NCI-H82 treated with DMSO at 0.1 percent for 48 hours (cell line): Measurements from ENCODE around the gene OR4A16.

Experiments
- DNase-seq: peaks from one replicate; lab custom pipeline; 2025; ENCODE audit not compliant: unreplicated experiment; lab: John Stamatoyannopoulos, UW

The OR4A16 gene, protein sequence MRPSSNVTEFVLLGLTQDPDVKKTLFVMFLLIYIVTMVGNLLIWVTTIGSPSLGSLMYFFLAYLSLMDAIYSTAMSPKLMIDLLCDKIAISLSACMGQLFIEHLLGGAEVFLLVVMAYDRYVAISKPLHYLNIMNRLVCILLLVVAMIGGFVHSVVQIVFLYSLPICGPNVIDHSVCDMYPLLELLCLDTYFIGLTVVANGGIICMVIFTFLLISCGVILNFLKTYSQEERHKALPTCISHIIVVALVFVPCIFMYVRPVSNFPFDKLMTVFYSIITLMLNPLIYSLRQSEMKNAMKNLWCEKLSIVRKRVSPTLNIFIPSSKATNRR

GRCh38 chr11:55342901-55343300, at the start of gene OR4A16:
Gene OR4A16 (plus strand): TSS chr11:55343201. CDS start chr11:55343201, 0 bp downstream.
- no peak for DNase-seq

DNA sequence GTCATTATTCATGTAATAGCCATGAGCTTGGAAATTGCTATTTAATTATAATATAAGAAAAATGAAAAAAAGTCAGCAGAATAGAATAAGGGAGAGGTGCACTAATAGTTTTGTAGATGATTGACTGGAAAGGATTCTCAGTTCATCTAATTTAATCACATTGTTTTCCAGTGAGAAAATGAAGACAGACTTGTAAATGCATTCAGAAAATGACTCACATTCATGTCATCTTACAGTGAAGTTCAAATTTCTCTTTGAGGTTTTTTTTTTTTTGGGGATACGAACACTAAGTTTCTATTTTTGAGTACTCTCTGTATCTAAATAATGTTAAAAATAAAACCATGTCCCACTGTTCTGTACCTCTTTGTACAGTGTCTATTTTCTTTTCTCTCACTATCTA, 18.5 kb upstream of the OR4A16 start:
- no peak for DNase-seq

DNA sequence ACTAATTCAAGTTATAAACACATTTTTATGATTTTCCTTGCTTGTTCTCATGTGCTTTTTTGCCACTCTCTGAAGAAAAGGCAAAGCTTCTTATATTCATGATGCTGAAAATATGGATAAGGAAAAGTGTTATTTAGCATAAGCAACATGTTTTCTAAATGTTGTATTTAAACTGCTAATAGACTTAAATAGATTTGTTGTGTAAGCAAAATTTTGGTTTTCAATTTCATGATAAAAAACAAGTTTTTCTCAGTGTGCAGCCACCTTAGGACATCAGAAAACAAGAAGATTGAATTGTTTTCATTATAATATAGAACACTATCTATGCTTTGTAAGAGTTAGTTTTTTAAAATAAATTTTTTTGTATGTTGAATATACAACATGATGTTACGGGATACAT, 2.3 kb downstream of the OR4A16 start:
- no peak for DNase-seq

DNA sequence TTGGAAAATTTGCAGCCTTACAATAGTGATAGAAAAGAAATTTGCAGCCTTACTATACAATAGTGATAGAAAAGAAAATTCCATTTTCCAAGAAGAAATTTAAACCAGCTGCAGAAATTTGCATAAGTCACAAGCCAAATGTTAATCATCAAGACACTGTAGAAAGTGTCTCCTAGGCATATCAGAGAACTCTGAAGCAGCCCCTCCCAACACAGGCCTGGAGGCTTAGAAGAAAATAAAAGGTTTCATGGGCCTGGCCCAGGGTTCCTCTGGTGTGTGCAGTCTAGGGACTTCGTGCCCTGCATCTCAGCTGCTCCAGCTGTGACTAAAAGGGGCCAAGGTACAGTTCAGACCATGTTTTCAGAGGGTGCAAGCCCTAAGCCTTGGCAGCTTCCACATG, 6.0 kb downstream of the OR4A16 start:
- DNase-seq: no peak

GRCh38 chr11:55357560-55358184, 14.7 kb downstream of the OR4A16 start:
- no peak for DNase-seq

GRCh38 chr11:55367674-55368073, 24.7 kb downstream of the OR4A16 start, which contains the start of gene OR4A15:
Gene OR4A15 (plus strand): TSS chr11:55367974. CDS start chr11:55367974, 0 bp downstream.
- DNase-seq: no peak
